ENCODE data around the gene TRIM24.

DNA sequence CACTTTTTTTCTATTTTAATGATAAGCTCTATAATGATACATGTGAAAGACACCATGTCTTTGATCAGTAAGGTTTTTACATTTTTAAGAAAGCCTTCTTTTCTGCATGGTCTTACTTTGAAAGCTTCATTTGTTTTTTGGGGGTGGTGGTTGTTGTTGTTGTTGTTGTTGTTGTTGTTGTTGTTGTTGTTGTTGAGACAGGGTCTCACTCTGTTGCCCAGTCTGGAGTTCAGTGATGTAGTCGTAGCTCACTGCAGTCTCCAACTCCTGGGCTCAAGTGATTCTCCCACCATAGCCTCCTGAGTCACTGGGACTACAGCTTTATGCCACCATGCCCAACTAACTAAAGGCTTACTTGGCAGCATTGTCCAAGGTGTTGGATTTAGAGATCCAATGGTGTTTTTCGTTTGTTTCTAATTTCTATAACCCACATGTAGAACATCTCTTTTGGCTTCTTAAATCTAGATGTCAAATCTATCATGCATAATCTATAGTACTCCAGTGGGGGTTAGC lies 45.4 kb downstream of the TRIM24 start:
- no peak for TF ChIP-seq CTCF (IDR thresholded peaks at IDR 0.05)
- TF ChIP-seq POLR2AphosphoS5 (IDR thresholded peaks at IDR 0.05; ENCODE audit: low read depth, low read length), result no peak

Data from Panc1 (cell line).